Measurements from ENCODE around the gene GDF2.
A peak's percentile ranks its signal among the peaks of the same experiment; 100 is the strongest.

Gene GDF2

DNA sequence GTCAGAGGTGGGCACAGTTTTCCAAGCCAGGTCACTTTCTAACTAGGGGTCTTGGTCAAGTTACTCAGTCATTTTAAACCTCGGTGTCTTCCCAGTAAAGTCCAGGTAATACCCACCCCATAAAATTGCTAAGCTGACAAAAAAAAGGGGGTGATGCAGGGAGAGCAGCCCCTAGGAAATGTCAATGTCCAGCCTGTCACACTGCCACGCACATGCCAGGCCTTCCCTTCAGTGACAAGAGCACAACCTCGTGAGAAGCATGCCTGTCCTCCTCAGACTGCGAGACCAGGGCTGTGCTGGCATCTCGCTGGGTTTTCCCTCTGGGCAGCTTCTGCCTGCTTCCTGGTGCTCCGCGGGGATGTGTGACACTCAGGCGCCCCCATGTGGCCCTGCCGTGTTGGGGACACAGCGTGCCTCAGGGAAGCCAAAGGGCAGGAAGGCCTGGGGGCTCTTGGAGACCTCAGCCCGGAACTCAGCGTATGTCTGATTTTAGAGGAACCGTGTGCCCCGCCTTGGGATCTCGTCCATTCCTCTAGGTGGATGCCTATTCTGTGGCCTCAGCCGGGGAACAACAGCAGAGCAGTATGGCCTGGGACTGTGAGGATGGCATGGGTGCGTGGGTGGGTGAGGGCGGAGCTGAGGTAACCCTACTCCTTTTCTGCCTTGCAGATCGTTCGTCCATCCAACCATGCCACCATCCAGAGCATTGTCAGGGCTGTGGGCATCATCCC is 10.2 kb upstream of the GDF2 start:
- peak; percentile 88 to 91 for DNase-seq

DNA sequence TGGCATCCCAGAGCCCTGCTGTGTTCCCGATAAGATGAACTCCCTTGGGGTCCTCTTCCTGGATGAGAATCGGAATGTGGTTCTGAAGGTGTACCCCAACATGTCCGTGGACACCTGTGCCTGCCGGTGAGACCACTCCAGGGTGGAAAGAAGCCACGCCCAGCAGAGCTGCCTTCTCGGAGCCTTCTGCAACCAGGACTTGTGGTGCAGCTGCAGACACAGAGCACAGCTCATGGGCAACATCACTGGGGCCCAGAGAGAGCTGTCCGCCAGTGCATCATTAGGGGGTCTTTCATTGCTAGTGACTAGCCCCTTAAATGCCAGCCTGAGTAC is 9.6 kb upstream of the GDF2 start:
- DNase-seq: no peak

DNA sequence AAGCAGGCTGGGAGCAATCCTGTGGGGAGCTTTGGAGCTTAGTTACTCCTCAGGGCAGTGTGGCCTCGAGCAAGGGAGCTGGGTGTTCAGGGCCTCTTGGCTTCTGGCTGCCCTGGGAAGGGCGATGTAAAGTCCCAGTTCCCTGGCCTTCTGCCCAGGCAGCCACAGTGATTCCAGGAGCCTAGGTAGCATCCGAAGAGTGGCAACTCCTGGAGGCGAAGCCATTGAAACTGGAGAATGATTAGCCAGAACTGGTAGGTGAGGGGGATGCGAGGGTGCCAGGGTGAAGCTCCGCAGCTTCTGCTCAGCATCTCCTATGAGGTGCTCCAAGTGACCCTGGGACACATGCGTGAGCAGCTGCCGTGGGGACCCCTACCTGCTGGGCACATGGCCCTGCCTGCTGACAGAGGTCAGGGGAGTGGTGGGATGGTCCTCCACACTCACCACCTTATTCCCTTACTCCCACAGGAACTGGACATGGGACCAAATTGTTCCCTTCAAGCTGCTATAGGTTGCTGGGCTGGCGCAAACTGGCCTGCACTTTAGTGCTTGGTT is 7.8 kb upstream of the GDF2 start:
- no peak for DNase-seq

DNA sequence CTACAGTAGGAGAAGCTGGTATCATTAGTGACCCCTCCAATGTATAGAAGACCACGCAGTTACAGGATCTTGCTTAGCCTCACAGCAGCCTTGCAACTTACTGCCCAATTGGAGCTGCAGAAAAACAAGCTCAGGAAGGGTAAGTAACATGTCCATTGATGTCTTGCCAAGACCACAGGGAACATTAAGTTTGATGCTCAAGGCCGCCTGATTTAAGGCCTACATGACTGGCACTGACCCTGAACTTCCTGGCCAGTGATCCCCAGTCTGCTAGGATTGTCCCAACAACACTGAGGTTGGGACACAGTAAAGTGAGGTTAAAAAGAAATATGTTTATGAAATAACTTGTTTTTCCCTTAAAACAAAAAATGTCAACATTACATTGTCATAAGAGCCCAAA is 6.8 kb upstream of the GDF2 start:
- no peak for DNase-seq

DNA sequence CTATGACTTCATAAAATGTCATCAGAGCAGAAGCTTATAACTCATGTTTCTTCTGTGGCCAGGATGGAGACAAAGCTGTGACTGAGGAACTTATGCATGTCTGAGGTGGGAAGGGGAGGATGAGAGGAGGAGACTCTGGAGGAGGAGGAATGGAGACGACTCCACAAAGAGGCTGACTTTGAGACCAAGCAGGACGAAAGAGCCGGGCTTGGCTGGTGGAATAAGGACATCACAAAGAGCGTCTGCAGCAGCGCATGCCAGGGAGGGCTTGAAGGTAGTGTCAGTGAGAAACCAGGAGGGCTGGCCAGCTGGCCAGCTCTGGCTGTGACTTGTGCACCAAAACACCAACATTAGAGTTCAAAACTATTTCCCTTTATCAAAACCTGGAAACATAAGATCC is 6.1 kb upstream of the GDF2 start:
- no peak for DNase-seq

DNA sequence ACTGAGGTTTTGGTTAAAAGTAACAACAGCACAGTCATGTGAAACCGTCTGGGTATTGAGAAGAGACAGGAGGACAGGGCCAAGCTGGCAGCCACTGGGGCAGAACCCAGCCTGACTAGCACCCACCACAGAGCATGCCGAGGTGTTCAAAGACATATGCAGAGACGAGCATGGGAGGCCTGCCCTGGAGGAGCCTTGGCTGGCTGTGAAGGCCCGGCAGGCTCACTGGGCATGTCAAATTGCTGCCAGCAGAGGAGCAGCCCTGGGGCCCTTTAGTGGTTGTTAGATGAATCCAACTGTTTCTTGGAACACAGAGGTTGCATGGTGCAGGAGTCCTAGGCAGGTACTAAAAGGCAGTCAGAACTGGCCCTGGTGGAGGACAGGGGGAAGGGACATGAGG is 5.0 kb upstream of the GDF2 start:
- no peak for DNase-seq

DNA sequence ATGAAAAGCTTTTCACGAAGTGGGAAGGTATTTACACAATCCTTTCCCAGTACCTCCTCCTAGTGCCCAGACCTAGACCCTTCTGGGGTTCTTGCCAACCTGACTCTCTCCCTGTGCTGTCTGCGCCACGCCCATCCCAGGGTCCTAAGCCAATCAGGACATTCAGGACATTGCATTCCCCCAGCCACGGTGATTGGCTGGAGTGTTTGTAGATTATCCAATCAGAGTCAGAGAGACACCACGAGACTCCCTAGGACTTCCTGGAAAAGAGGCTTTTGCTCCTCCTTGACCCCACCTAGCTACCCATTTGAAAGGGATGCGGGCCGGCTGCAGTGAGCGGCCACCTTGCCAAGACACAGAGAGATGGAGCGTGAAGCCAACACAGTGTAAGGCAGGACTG is 3.5 kb upstream of the GDF2 start:
- no peak for DNase-seq

DNA sequence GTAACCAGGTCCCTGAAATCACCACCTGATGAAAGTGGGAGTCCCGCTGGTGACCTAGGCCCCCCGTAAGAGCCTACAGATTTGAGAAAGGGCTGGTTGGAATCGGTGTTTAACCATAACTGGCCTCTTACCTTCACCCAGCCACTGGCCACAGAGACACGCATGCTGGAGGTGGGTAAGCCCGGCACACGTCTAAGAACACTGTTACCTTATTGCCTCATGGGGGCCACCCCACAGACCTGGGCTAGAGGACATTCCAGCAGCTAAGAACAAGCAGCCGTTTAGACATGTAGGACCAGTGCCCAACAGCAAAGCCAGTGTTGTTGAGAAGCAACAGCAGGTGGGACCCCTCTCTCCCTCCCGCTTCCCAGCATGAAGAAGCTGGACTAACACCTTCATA is 2.5 kb upstream of the GDF2 start:
- DNase-seq: no peak

DNA sequence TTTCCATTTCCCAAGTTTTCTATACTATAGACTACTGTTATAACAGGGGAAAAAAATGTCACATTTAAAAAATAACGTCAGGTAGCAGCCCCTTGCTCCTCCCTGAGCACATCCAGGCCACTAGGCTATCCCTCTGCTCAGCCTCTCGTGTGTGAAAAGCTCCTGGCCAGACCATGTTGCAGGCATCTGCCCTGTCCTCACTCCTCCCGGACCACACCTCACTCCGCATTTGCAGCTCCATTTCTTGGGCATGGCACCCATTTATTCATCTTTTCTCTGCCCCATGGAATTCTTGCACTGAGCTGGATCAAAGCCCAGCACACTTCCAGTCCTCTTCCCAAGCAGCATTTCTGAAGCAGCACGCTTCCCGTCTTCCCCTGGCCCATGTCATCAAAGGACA is 1.4 kb upstream of the GDF2 start:
- DNase-seq: no peak

DNA sequence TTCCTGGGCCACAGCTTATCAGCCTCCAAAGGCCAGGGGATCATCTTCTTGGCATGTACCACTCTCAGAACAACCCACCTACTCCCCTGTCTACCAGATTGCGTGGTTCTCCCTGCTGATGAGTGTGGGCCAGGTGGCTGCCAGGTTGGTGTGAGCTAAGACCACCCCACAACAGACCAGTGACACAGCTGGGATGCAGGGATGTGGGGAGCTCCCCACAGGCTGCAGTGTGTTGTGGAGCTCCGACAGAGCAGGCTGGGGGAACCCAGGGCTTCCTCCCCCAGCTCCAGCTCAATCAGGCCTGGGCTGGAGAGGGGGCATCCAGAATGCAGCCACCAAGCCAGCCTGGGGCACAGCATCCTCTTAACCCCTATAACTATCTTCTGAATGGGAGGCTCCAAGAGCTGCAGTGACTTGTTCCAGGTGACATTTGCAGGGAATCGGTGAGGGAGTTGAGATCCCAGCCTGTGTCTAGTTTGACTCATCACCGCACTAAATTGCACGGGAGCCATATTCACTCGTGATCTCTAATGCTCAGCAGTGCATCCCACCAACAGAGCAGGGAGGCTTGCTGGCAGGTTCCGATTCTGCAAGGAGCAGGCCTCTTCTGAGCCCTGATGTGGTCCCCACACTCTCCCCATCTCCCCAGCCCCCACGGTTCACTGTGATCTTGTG is 596 bp upstream of the GDF2 start:
- DNase-seq: no peak

DNA sequence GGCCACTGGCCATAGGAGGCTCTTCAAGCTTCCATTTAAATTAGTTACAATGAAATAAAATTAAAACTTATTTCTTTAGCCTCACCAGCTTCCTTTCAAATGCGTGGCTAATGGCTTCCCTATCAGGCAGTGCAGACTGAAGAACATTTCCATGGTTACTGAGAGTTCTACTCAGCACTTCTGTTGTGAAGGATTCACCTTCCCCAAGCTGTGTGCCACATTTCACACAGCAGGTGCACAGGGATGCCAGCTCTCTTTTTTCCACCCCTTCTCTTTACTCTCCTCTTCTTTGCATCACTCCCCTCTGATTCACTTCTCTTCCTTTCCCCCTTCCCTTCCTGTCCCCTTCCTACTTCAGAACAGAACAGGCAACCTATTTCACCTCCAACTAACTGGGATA is 833 bp downstream of the GDF2 start:
- no peak for DNase-seq

DNA sequence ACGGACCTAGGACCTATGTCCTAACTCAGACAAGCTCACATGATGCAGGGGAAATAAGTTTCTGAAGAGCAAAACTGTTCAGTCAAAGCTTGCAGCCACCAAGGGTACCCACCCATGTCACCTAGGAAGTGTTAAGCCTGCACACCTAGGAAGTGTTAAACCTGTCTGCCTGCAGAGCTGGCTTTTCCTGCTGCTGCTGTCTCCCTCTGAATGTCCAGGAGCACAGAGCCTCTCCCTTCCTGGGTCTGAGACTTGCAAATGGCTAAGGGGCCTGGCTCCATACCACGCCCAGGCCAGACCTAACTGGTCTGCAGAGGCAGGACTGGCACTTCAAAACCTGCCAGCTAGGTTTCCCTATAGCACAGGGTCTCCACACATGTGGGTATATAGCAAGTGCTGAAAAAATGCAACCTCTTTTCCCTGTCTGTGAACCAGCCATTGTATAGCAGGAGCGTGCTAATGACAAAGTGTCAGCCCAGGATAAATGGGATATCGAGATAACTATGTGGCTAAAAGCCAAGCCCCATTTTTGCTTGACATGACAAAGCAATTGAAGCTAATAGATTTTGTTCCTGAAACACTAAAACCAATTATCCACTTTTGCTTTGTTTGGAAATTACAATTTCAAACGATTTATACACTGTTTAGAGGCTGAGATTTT is 1.5 kb downstream of the GDF2 start:
- DNase-seq: no peak

DNA sequence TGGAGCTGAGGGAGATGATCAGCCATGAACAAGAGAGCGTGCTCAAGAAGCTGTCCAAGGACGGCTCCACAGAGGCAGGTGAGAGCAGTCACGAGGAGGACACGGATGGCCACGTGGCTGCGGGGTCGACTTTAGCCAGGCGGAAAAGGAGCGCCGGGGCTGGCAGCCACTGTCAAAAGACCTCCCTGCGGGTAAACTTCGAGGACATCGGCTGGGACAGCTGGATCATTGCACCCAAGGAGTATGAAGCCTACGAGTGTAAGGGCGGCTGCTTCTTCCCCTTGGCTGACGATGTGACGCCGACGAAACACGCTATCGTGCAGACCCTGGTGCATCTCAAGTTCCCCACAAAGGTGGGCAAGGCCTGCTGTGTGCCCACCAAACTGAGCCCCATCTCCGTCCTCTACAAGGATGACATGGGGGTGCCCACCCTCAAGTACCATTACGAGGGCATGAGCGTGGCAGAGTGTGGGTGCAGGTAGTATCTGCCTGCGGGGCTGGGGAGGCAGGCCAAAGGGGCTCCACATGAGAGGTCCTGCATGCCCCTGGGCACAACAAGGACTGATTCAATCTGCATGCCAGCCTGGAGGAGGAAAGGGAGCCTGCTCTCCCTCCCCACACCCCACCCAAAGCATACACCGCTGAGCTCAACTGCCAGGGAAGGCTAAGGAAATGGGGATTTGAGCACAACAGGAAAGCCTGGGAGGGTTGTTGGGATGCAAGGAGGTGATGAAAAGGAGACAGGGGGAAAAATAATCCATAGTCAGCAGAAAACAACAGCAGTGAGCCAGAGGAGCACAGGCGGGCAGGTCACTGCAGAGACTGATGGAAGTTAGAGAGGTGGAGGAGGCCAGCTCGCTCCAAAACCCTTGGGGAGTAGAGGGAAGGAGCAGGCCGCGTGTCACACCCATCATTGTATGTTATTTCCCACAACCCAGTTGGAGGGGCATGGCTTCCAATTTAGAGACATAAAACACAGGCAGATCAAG is 3.3 kb downstream of the GDF2 start:
- no peak for DNase-seq

DNA sequence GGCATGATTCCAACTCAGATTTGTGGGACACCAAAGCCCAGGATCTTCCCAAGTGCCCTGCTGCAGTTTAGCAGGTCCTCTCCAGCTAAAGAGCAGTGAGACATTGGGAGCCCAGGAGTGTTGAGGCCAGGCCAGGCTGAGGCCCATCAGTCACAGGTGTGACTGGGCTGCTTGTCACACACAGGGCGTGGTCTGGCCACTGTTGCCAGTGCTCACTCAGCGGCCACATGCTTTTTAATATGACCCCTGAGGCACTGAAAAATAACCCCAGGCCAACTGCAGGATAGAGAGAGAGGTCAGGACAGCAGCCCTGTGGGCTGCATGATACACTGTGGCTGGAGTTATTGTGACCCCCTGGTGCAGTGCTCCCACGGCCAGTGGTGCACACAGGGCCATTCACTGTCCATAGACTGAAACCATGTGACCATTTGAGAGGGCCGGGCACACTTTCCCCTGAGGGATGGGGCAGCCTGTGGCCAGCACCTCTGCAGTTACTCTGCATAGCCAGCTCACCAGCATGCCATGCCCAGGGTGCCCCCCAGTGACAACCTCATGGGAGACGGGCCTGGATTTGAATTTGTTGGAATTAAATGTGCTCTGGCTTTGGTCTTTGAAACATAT is 4.2 kb downstream of the GDF2 start:
- no peak for DNase-seq

DNA sequence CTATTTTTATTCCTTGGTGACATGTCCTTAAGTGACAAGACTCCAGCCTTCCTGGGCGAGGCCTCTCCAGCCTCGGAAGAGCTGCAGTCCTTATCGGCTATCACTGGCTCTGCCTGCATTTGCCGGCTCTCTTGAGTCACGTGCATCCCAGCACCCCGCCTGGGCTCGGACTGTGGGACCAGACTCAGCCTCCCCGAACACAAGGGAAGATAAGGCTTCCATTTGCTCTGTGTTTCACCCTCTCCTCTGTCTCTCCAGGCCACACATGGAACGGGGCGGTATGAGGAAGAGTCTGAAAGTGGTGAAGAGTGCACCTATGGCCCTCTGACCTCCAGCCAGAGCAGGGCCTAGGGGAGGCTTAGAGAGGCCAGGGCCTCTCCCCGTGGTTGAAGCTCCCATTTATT is 4.7 kb downstream of the GDF2 start:
- no peak for DNase-seq

DNA sequence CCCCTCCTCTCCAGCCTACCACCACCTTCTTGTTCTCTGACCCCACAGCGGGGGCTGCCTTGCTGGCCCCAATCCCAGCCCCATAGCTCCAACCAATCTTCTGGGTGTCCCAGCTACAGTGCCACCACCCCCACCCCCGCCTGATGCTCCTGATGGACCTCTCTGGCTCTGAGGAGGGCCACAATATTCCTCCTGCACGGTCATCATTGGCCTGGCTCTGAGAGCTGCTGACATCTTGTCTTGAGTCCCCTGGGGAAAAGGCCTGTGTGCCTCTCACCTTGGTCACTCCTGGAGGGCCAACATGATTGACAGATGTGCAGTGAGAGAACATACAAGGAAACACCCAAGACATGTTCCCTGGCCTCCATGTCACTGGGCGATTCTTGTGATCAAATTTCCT is 7.6 kb downstream of the GDF2 start:
- no peak for DNase-seq

DNA sequence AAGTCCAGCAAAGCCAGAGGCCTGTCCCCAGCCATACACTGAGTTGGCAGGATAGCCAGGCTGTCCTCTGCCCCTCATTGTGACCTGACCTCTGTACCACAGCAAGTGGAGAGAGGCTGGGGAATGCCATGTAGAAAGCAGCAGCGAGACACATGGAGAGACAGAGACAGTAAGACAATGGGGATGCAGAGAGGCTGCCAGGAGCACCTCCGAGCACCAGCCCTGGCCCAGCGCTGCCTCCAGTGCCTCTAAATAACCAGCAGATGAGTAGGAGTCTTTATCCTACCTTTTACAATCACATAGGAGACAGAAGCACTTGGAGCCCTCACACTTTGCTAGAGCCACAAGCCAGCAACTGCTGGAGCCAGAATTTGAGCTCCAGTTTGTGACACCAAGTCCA is 8.1 kb downstream of the GDF2 start:
- no peak for DNase-seq

DNA sequence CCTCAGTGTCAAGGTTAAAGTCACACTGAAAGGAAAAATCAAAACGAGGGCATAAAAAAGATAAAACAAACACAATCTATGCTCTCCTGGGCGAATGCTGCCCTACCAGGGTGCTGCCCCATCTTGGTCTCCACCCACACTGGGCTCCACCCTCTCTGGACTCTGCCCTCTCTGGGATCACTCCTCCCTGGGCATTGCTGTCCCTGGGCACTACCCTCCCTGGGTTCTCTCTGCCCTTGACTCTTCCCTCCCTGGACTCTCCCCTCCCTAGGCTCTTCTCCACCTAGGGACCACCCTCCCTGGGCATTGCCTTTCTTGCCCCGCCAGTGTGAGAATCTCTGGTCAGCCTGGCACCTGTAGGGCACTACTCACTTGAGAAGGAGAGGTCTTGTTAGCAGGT is 8.6 kb downstream of the GDF2 start:
- DNase-seq: no peak

DNA sequence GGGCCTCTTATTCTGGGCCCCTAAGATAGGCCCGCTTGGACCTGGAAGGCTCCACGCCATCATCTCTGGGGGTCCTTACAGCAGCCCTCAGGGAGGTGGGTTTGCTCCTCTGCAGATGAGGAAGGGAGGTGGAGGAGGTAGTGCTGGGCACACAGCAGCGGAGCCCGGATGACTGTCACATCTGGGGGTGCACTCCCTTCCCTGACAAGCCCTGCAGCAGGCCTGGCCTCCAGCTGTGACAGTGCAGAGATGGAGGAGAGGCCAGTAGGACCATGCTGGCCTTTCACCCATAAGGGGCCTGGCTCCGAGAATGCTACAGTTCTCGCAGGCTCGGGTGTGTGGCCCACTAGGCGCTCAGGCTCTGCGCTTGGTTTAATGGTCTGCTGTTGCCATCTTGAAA is 9.2 kb downstream of the GDF2 start:
- no peak for DNase-seq

DNA sequence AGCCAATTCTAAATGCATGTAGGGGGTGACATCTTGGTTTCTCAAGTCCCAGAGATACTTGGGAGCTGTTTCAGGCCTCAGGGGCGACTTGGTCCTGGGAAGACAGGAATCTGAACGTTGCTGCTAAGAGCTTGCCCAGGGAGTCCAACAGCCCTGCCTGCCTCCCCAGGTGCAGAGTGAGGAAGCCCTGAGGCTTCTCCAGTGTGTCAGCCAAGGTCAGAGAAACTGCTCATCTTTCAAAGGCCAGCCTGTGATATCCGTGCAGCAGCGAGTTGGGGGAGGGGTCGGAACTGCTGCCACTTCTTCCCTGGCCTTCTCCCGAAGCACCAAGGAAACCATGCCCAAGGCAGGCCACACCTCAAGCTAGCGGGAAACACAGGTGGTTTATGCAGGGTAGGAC is 9.7 kb downstream of the GDF2 start:
- no peak for DNase-seq

DNA sequence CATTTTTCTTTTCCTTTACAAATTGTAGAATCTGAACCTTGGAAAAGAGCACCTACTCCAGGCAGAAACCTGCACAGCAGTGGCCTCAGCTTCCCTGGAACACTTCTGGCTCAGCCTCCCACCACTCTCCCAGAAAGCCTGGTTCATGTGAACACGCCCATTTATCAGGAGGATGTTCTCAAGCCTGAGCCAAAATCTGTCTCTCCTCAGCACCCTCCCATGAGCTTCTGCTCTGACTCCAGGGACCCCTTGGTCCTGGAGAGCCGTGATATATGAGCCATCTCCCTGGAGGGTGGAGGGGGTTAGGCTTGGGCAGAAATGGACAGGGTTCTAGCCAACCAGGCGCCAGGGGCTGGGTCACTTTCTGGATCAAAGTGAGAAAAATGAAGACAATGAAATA is 10.1 kb downstream of the GDF2 start:
- no peak for DNase-seq

DNA sequence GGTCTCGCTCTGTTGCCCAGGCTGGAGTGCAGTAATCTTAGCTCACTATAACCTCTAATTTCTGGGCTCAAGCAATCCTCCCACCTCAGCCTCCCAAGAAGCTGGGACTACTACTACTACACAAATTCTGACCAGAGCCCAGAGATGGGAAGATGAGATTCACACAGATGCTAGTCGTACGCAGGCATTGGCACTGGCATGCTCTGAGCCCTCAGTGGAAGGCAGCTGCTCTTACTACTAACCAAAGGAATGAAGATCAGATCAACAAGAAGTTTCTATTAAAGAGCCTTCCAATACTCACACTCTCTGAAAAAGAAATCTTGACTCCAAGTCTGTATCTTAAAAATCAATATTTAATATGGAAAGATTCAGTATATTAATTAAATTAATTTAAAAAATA is 10.7 kb downstream of the GDF2 start:
- no peak for DNase-seq

DNA sequence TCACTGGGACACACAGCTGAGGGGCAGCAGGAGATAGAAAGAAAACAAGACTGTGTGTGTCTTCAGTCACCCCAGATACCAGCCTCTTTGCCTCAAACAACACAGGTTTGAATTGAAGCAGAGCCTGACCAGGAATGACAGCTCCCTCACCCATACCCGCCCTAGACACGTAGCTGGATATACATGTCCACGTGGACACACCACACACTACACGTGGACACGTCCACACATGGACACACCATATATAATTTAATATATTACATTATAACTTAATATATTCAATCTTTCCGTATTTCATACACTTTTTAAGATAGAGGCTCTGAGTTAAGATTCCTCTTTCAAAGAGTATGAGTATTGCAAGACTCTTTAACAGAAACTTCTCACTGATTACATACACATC is 11.3 kb downstream of the GDF2 start:
- DNase-seq: no peak

Data from activated T-cell treated with anti-CD3 and anti-CD28 coated beads, Interleukin-2, amount 50 U/mL, for 48 hours (primary cell).